ENCODE measurements around the gene HNRNPAB. TPM values are rescaled to one million over a fixed set of nuclear protein-coding genes. Genes with fewer than 3 reads are reported as not detected.

Gene HNRNPAB
- total and polyA plus RNA-seq, 9 of the 15 experiments (the other 6 are each of a cell fraction or from before 2014, with no cell fraction given), result 34.6 to 425 (median 236) TPM

DNA sequence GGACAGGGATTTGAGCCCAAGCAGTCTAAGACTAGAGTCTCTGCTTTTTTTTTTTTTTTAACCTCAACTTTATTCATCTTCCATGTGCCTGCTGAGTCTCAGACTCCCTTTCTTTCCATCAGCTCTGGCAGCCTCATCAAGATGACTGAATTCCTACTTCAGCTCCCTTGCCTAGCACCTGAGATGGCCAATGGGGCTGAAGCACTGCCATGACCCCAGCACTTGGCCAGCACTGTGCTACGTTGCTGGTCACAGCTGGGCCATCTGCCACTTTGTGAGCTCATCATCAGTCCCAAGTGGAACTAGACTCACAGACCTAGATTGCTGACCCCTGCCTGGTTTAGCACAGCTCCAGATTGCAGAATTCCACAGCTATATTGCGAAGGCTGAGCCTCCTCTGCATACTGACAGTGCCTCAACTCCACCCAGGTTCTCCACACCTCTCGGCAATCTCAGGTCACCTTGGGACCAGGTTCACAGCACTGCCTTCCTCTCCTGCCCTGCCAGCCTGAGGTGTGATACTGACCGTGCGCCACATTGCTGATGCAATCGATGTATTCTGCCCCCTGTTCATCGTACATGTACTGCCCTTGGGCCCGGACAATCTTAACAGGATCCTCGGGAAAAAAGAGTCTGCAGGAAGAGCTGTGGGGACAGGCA is 26.7 kb downstream of the HNRNPAB start (continued):
- TF ChIP-seq ATF1 (CRISPR knock-in tag; IDR thresholded peaks at IDR 0.05) (no peak), ATF1 (tag; IDR thresholded peaks at IDR 0.05) (no peak), ZNF444 (CRISPR knock-in tag; IDR thresholded peaks at IDR 0.05) (no peak), GATAD2A (IDR thresholded peaks at IDR 0.05) (no peak), MAZ (CRISPR knock-in tag; conservative IDR thresholded peaks at IDR 0.05 in 1 of 2, IDR thresholded peaks at IDR 0.05 in 1 of 2) (no peak), CC2D1A (IDR thresholded peaks at IDR 0.05) (no peak), MITF (IDR thresholded peaks at IDR 0.05) (no peak), JUN (IDR thresholded peaks at IDR 0.05; ENCODE audit: borderline replicate concordance, low read depth, low read length) (0 out of 2 replicates have a peak, but pooled peaks have one; percentile 32), JUN (CRISPR knock-in tag; IDR thresholded peaks at IDR 0.05; ENCODE audit: borderline replicate concordance) (no peak), TFAP4 (CRISPR knock-in tag; IDR thresholded peaks at IDR 0.05; ENCODE audit: borderline replicate concordance) (peak; percentile 54; the same call in 1 of the 2 replicates), ZKSCAN3 (CRISPR knock-in tag; IDR thresholded peaks at IDR 0.05) (no peak), RBFOX2 (IDR thresholded peaks at IDR 0.05; ENCODE audit: low read depth, low read length) (no peak), L3MBTL2 (IDR thresholded peaks at IDR 0.05) (peak; percentile 28; the same call in 1 of the 2 replicates), SMARCC2 (IDR thresholded peaks at IDR 0.05; ENCODE audit: low read depth) (no peak), MLX (CRISPR knock-in tag; conservative IDR thresholded peaks at IDR 0.05) (0 out of 4 replicates have a peak, but pooled peaks of 1 of the 2 experiments have one; percentile 45), SMAD4 (CRISPR knock-in tag; conservative IDR thresholded peaks at IDR 0.05) (0 out of 2 replicates have a peak, but pooled peaks have one; percentile 18), TCF7 (IDR thresholded peaks at IDR 0.05; ENCODE audit: borderline replicate concordance) (no peak), ZNF224 (CRISPR knock-in tag; IDR thresholded peaks at IDR 0.05) (0 out of 2 replicates have a peak, but pooled peaks have one; percentile 25), ZNF77 (CRISPR knock-in tag; IDR thresholded peaks at IDR 0.05) (no peak), HDAC6 (IDR thresholded peaks at IDR 0.05; ENCODE audit: low read depth, low read length) (no peak), PYGO2 (tag; IDR thresholded peaks at IDR 0.05) (no peak), RAD21 (CRISPR knock-in tag; conservative IDR thresholded peaks at IDR 0.05 in 1 of 2, IDR thresholded peaks at IDR 0.05 in 1 of 2) (no peak), MYBL2 (IDR thresholded peaks at IDR 0.05; ENCODE audit: low read depth) (no peak), MYBL2 (CRISPR knock-in tag; IDR thresholded peaks at IDR 0.05; ENCODE audit: borderline replicate concordance) (no peak)
- TF ChIP-seq, protein P1, sequence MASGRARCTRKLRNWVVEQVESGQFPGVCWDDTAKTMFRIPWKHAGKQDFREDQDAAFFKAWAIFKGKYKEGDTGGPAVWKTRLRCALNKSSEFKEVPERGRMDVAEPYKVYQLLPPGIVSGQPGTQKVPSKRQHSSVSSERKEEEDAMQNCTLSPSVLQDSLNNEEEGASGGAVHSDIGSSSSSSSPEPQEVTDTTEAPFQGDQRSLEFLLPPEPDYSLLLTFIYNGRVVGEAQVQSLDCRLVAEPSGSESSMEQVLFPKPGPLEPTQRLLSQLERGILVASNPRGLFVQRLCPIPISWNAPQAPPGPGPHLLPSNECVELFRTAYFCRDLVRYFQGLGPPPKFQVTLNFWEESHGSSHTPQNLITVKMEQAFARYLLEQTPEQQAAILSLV (tag; IDR thresholded peaks at IDR 0.05), result 0 out of 2 replicates have a peak, but pooled peaks have one; percentile 42

Data from K562 (cell line).